Caco-2 (cell line): ENCODE measurements around the gene ABCA3. TPM values are rescaled to one million over a fixed set of nuclear protein-coding genes. Genes with fewer than 3 reads are reported as not detected.

ENCODE experiments used
- BruUV-seq: library from RNA; stranded (reverse); fragments of 400-500 nt; replicated peaks from 2 replicates; lab custom pipeline; 2021; lab: Mats Ljungman, UMichigan
- CTCF ChIA-PET: fragments of 300-600 bp; sonication (Branson Sonifier 250); formaldehyde crosslinking; loops from one replicate; lab custom pipeline; 2022; ENCODE audit warnings: antibody characterized with exemption; lab: Charles Lee
- POLR2A ChIA-PET: fragments of 300-600 bp; sonication (Branson Sonifier 250); formaldehyde crosslinking; loops from one replicate; lab custom pipeline; 2022; ENCODE audit warnings: antibody characterized with exemption; lab: Charles Lee
- DNase-seq, 2 experiments: peaks; one replicate each; pipeline versions ENCODE4 v3.0.0 to v3.0.0-alpha.2; 2020 to 2022
- H3K27me3 ChIP-seq: replicated peaks from 2 replicates; pipeline ENCODE4 v1.6.0; 2011; ENCODE audit warnings: low read length; ENCODE audit not compliant: control insufficient read depth, insufficient read depth
- H3K36me3 ChIP-seq: 2 replicates; pipeline ENCODE4 v1.5.1; 2011; ENCODE audit warnings: low read length; ENCODE audit not compliant: control insufficient read depth, insufficient read depth
- H3K4me1 ChIP-seq: fragments of 250-450 bp; sonication (Bioruptor Pico); 2 replicates; pipeline ENCODE4 v1.5.1; 2020; ENCODE audit warnings: mild to moderate bottlenecking
- H3K4me3 ChIP-seq: 2 replicates; pipeline ENCODE4 v1.5.1; 2011; ENCODE audit warnings: low read depth, mild to moderate bottlenecking, control low read depth, low read length
- H3K9me3 ChIP-seq: fragments of 250-450 bp; sonication (Bioruptor Pico); 2 replicates; pipeline ENCODE4 v1.5.1; 2020; ENCODE audit warnings: mild to moderate bottlenecking, moderate library complexity
- H3K27ac Mint-ChIP-seq: one replicate; pipeline ENCODE4 v1.8.0; 2022; ENCODE audit warnings: mixed read lengths; ENCODE audit not compliant: unreplicated experiment
- H3K27me3 Mint-ChIP-seq: one replicate; pipeline ENCODE4 v1.8.0; 2022; ENCODE audit warnings: mixed read lengths; ENCODE audit not compliant: insufficient read depth, unreplicated experiment
- H3K36me3 Mint-ChIP-seq: one replicate; pipeline ENCODE4 v1.8.0; 2022; ENCODE audit warnings: mild to moderate bottlenecking, mixed read lengths; ENCODE audit not compliant: insufficient read depth, unreplicated experiment
- H3K4me1 Mint-ChIP-seq: one replicate; pipeline ENCODE4 v1.8.0; 2022; ENCODE audit warnings: low read depth, mixed read lengths; ENCODE audit not compliant: unreplicated experiment
- H3K4me3 Mint-ChIP-seq: one replicate; pipeline ENCODE4 v1.8.0; 2022; ENCODE audit warnings: mild to moderate bottlenecking, moderate library complexity, mixed read lengths; ENCODE audit not compliant: unreplicated experiment
- H3K9me3 Mint-ChIP-seq: one replicate; pipeline ENCODE4 v1.8.0; 2022; ENCODE audit warnings: mixed read lengths; ENCODE audit not compliant: unreplicated experiment
- intact Hi-C: fragments of 100-400 bp; cut with micrococcal nuclease; formaldehyde crosslinking; loops from one replicate; pipeline ENCODE4 v1.10.0; 2022; ENCODE audit not compliant: unreplicated experiment
- microRNA-seq: library from miRNA; unstranded; fragments of <30 nt; microRNA quantifications from one replicate; pipeline ENCODE4 v1.2.0, GENCODE V29; 2022
- total RNA-seq: library from RNA; stranded (reverse); gene quantifications from 2 replicates; pipeline ENCODE4 v1.2.3, GENCODE V29; 2022
- TF ChIP-seq, protein P1 (sequence below), 2 experiments: fragments of 200-600 bp in 1 of 2; IDR thresholded peaks; 1 replicate in 1 of 2; 2 replicates in 1 of 2; pipeline versions ENCODE4 v1.5.1 to v1.8.0; 2011 to 2022; ENCODE audit warnings: antibody characterized with exemption in 1 of 2, control low read depth in 1 of 2, inconsistent platforms in 1 of 2, low read depth in 1 of 2, low read length in 1 of 2, mild to moderate bottlenecking in 1 of 2, moderate library complexity in 1 of 2; ENCODE audit not compliant: insufficient read depth in 1 of 2, severe bottlenecking in 1 of 2, unreplicated experiment in 1 of 2

ABCA3 gene
- total RNA-seq, 1 experiment from 2014 or later = 16.1 TPM

DNA sequence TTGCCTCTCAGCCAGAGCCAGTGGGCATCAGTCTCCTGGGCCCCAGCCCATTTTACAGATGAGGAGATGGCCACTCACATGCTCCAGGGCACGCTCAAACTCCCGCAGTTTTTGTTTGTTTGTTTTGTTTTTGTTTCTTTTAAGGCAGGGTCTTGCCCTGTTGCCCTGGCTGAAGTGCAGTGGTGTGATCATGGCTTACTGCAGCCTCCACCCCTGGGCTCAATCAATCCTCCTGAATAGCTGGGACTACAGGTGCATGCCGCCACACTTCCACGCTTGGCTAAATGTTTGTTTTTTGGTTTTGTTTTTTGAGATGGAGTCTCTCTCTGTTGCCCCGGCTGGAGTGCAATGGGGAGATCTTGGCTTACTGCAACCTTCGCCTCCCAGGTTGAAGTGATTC, 113.6 kb downstream of the ABCA3 start:
- H3K4me3 ChIP-seq = no peak overlapping the region
- CTCF ChIA-PET = interaction anchor here (0.6 to 1.1 kb wide), 2 partner anchors 20 to 311 kb away, joined by 3 to 4 read pairs; partner anchors contain the start of gene PDPK1
- H3K9me3 ChIP-seq = no peaks in the 10 kb centered on the region
- no peak for DNase-seq
- no peak overlapping the region for H3K27ac Mint-ChIP-seq
- H3K36me3 Mint-ChIP-seq = peaks cover 14% of the 10 kb centered on the region
- H3K9me3 Mint-ChIP-seq = no peaks in the 10 kb centered on the region
- intact Hi-C loops = no loop called here
- no peaks in the 10 kb centered on the region; the same call in 1 of the 2 replicates for H3K36me3 ChIP-seq
- no peaks in the 10 kb centered on the region for H3K27me3 ChIP-seq
- H3K4me1 ChIP-seq = peaks cover 8% of the 10 kb centered on the region
- no peaks in the 10 kb centered on the region for H3K27me3 Mint-ChIP-seq
- no peak overlapping the region for H3K4me3 Mint-ChIP-seq
- POLR2A ChIA-PET = no interaction called here
- H3K4me1 Mint-ChIP-seq = no peaks in the 10 kb centered on the region
- TF ChIP-seq, protein P1, sequence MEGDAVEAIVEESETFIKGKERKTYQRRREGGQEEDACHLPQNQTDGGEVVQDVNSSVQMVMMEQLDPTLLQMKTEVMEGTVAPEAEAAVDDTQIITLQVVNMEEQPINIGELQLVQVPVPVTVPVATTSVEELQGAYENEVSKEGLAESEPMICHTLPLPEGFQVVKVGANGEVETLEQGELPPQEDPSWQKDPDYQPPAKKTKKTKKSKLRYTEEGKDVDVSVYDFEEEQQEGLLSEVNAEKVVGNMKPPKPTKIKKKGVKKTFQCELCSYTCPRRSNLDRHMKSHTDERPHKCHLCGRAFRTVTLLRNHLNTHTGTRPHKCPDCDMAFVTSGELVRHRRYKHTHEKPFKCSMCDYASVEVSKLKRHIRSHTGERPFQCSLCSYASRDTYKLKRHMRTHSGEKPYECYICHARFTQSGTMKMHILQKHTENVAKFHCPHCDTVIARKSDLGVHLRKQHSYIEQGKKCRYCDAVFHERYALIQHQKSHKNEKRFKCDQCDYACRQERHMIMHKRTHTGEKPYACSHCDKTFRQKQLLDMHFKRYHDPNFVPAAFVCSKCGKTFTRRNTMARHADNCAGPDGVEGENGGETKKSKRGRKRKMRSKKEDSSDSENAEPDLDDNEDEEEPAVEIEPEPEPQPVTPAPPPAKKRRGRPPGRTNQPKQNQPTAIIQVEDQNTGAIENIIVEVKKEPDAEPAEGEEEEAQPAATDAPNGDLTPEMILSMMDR (IDR thresholded peaks at IDR 0.05; ENCODE audit: insufficient read depth in 1 of 2, low read depth in 1 of 2, low read length in 1 of 2, severe bottlenecking in 1 of 2, unreplicated experiment in 1 of 2) = no peak
- BruUV-seq = no TSS peak

DNA sequence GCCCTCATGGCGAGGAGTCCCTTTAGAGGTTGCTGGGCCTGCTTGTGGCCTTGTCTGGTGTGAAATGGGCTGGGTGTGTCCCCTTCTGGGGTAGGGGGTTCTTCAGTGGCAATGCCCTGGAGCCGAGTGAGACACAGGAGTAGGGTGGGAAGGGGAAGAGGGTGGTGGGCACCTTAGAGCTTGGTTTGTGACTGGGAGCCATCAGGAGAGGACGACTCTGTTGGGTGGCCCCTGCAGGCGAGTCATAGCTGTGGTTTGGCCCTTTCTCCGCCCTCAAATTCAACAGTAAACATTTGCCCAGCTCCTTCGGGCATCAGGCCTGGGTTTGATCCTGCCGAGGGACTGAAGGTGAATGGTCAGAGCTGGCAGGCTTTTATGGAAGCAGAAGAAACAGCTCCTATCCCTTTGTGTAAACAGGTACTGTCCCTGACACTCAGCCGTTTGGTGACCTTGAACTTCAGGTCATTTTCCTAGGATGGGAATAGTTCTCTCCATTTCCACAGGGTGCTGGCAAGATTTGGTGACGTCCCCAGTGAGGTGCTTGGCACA, 114.2 kb downstream of the ABCA3 start:
- peaks cover 8% of the 10 kb centered on the region for H3K4me1 ChIP-seq
- DNase-seq = no peak
- no peaks in the 10 kb centered on the region; the same call in 1 of the 2 replicates for H3K36me3 ChIP-seq
- no TSS peak for BruUV-seq
- Mint-ChIP-seq H3K4me3 (no peak overlapping the region), H3K27ac (no peak overlapping the region), H3K9me3 (no peaks in the 10 kb centered on the region), H3K36me3 (peaks cover 14% of the 10 kb centered on the region), H3K4me1 (no peaks in the 10 kb centered on the region), H3K27me3 (no peaks in the 10 kb centered on the region)
- TF ChIP-seq, protein P1 (IDR thresholded peaks at IDR 0.05; ENCODE audit: insufficient read depth in 1 of 2, low read depth in 1 of 2, low read length in 1 of 2, severe bottlenecking in 1 of 2, unreplicated experiment in 1 of 2) = no peak
- ChIA-PET CTCF (interaction anchor here (0.6 to 1.1 kb wide), 2 partner anchors 21 to 311 kb away, joined by 3 to 4 read pairs; partner anchors contain the start of gene PDPK1), POLR2A (interaction anchor here (0.9 kb wide), 1 partner anchor 71 kb away, joined by 3 read pairs; the partner anchor contains the start of gene TRAF7)
- no peak overlapping the region for H3K4me3 ChIP-seq
- no peaks in the 10 kb centered on the region for H3K9me3 ChIP-seq
- no peaks in the 10 kb centered on the region for H3K27me3 ChIP-seq
- intact Hi-C loops = no loop called here

Small RNA genes lying within 50 kb of the gene (microRNA-seq; reads per million reads assigned to microRNA genes)
- 2.2 reads per million, percentile 10 among the genes with 10 or more reads in this experiment for gene MIR3677
- gene MIR4717 = not detected

Other genes starting within 250 kb of the ABCA3 start
- 70.5 and 76.2 TPM in 2 replicates for gene PKD1, start 204.8 kb downstream of the ABCA3 start, total RNA-seq
- gene RAB26, start 192.1 kb downstream of the ABCA3 start, total RNA-seq = 1.0 and 1.2 TPM in 2 replicates
- 61.4 and 66.3 TPM in 2 replicates for gene TRAF7, start 184.9 kb downstream of the ABCA3 start, total RNA-seq
- 6.6 and 10.8 TPM in 2 replicates for gene CASKIN1, start 144.1 kb downstream of the ABCA3 start, total RNA-seq
- 53.1 and 59.7 TPM in 2 replicates for gene MLST8, start 135.3 kb downstream of the ABCA3 start, total RNA-seq
- gene BRICD5, start 129.9 kb downstream of the ABCA3 start, total RNA-seq = 5.4 and 10.0 TPM in 2 replicates
- 31.1 and 36.2 TPM in 2 replicates for gene PGP, start 125.9 kb downstream of the ABCA3 start, total RNA-seq
- gene E4F1, start 117.1 kb downstream of the ABCA3 start, total RNA-seq = 29.5 and 30.1 TPM in 2 replicates
- gene DNASE1L2, start 104.3 kb downstream of the ABCA3 start, total RNA-seq = 0.27 and 1.00 TPM in 2 replicates
- 135 and 157 TPM in 2 replicates for gene ECI1, start 89.1 kb downstream of the ABCA3 start, total RNA-seq
- gene RNPS1, start 72.6 kb downstream of the ABCA3 start, total RNA-seq = 207 and 210 TPM in 2 replicates
- gene CCNF, start 88.7 kb upstream of the ABCA3 start, total RNA-seq = 48.7 and 52.4 TPM in 2 replicates
- 29.0 and 30.6 TPM in 2 replicates for gene TEDC2, start 119.4 kb upstream of the ABCA3 start, total RNA-seq
- gene NTN3, start 130.6 kb upstream of the ABCA3 start, total RNA-seq = 0.30 and 0.39 TPM in 2 replicates
- 20.8 and 22.6 TPM in 2 replicates for gene TBC1D24, start 134.4 kb upstream of the ABCA3 start, total RNA-seq
- gene ATP6V0C, start 173.2 kb upstream of the ABCA3 start, total RNA-seq = 200 and 204 TPM in 2 replicates
- 62.3 and 67.2 TPM in 2 replicates for gene AMDHD2, start 179.6 kb upstream of the ABCA3 start, total RNA-seq
- 0.63 and 0.68 TPM in 2 replicates for gene CEMP1, start 190.7 kb upstream of the ABCA3 start, total RNA-seq
- gene PDPK1, start 197.3 kb upstream of the ABCA3 start, total RNA-seq = 60.5 and 69.8 TPM in 2 replicates